GM12872 (cell line): ENCODE measurements around the gene SDK2.

ENCODE experiments used
- TF ChIP-seq, protein P1 (sequence below): IDR thresholded peaks from 3 replicates; pipeline ENCODE4 v1.5.1; 2011; ENCODE audit warnings: low read depth, mild to moderate bottlenecking, low read length, moderate library complexity; ENCODE audit not compliant: insufficient read depth

SDK2 gene

GRCh38 chr17:73660366-73660765 lies 16.1 kb upstream of the SDK2 start:
- TF ChIP-seq, protein P1, sequence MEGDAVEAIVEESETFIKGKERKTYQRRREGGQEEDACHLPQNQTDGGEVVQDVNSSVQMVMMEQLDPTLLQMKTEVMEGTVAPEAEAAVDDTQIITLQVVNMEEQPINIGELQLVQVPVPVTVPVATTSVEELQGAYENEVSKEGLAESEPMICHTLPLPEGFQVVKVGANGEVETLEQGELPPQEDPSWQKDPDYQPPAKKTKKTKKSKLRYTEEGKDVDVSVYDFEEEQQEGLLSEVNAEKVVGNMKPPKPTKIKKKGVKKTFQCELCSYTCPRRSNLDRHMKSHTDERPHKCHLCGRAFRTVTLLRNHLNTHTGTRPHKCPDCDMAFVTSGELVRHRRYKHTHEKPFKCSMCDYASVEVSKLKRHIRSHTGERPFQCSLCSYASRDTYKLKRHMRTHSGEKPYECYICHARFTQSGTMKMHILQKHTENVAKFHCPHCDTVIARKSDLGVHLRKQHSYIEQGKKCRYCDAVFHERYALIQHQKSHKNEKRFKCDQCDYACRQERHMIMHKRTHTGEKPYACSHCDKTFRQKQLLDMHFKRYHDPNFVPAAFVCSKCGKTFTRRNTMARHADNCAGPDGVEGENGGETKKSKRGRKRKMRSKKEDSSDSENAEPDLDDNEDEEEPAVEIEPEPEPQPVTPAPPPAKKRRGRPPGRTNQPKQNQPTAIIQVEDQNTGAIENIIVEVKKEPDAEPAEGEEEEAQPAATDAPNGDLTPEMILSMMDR = no peak

DNA sequence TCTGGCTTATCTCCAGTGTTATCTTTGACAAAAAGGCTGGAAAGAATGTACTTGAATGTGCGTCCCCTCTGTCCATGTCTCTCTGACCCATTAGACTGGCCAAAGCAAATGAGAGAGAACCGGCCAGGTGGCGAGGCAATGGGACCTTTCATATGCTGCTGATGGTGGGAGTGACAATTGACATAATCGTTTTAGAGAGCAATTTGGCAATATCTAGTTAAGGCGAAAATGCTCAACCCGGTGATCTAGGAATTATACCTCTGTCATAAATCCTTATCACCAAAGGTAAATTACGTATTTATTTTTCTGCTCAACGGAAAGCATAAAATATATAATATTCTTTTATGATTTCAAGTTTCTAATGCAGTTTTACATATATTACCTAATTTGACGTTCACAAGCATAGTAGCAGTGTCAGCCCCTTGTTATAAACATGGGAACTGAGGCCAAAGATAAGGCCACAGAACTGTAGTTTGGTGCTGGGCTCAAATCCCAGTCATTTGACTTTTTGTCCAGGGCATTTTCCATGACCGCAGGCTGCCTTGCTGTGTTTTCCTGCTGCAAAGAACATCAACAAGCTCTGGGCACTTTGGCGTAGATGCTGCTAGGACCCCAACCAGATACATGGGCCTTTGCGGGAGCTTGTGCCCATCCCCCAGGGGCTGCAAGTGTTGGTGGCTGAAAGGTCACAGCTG lies 14.7 kb upstream of the SDK2 start:
- TF ChIP-seq, protein P1 = no peak

- TF ChIP-seq, protein P1 = 0 out of 3 replicates have a peak, but pooled peaks have one; percentile 30
These were observed 13.3 kb upstream of the SDK2 start for GRCh38 chr17:73657473-73658116.

GRCh38 chr17:73654241-73654640 lies 10.0 kb upstream of the SDK2 start:
- TF ChIP-seq, protein P1 = no peak

DNA sequence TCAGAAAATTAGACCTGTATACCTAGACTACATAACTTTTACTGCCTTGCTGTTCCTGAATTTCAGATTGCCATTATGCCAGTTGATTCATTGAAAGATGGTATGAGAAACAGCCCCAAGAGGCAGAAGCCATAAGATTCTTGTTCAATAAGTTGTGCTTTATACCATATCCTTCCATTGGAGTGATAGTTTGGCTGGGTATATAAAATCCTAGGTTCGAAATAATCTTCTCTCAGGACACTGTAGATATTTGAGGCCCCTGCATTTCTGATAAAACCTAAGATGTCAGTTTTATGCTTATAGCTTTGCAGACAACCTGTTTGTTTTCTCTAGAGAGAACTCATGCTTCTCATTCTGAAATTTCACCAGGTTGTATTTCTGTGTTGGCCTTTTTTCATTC lies 9.6 kb upstream of the SDK2 start:
- TF ChIP-seq, protein P1 = no peak

GRCh38 chr17:73652886-73653480 lies 8.7 kb upstream of the SDK2 start:
- TF ChIP-seq, protein P1 = no peak

DNA sequence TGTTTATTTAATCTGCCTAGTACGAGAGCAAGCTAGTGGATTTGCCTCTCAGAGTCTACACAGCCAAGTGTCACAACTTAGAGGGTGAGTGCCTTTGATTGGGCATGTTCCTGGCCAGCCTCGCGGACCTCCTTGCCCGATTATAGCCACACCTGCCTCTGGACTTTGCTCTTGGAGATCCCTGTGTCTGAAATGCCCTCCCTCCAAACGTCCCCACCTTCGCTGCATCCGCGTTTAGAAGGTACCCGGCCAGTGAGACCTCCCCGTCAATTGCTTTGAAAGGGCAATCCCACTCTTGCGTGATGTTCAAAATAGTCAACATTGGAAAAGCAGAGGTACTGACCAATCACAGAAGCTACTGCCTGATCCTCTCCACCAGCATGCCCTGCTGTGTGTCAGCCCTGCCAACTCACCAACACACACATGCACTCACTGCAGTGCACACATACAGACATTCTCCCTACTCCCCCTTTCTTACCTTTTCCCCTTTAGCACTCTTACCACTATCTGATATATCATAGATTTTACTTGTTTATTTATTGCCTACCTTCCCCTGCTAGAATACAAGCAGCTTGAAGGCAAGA lies 6.5 kb upstream of the SDK2 start:
- TF ChIP-seq, protein P1 = no peak
